Mesenchymal stem cell (in vitro differentiated cells and primary cell): Measurements from ENCODE around the gene ASXL1.

ENCODE experiments used
- DNase-seq: peaks from one replicate; pipeline ENCODE4 v3.0.0-alpha.2; 2013
- H2AFZ ChIP-seq: one replicate; pipeline ENCODE4 v1.6.1; 2013; ENCODE audit warnings: low read depth, mild to moderate bottlenecking, control low read depth, inconsistent platforms, low read length, moderate library complexity
- H2AK5ac ChIP-seq: 2 replicates; pipeline ENCODE4 v1.6.1; 2013; ENCODE audit warnings: low read length, moderate library complexity, mild to moderate bottlenecking, inconsistent platforms; ENCODE audit not compliant: severe bottlenecking
- H2BK120ac ChIP-seq: one replicate; pipeline ENCODE4 v1.6.1; 2013; ENCODE audit warnings: low read depth, mild to moderate bottlenecking, inconsistent platforms, low read length, moderate library complexity
- H2BK12ac ChIP-seq, 2 experiments: one replicate each; pipeline ENCODE4 v1.6.1; 2013; ENCODE audit warnings: inconsistent platforms in 2 of 2, low read length in 2 of 2, mild to moderate bottlenecking in 2 of 2, moderate library complexity in 2 of 2, control low read depth in 1 of 2
- H2BK15ac ChIP-seq: one replicate; pipeline ENCODE4 v1.6.1; 2013; ENCODE audit warnings: mild to moderate bottlenecking, low read depth, inconsistent platforms; ENCODE audit not compliant: poor library complexity, severe bottlenecking
- H2BK5ac ChIP-seq: 2 replicates; pipeline ENCODE4 v1.6.1; 2013; ENCODE audit warnings: low read depth, mild to moderate bottlenecking, low read length, control low read depth, inconsistent platforms; ENCODE audit not compliant: poor library complexity, severe bottlenecking
- H3K14ac ChIP-seq, 2 experiments: one replicate each; pipeline ENCODE4 v1.6.1; 2013; ENCODE audit warnings: inconsistent platforms in 2 of 2, low read length in 2 of 2, control low read depth in 1 of 2, mild to moderate bottlenecking in 1 of 2, moderate library complexity in 1 of 2
- H3K18ac ChIP-seq, 2 experiments: one replicate each; pipeline ENCODE4 v1.6.1; 2013; ENCODE audit warnings: inconsistent platforms in 2 of 2, low read length in 2 of 2, control low read depth in 1 of 2, low read depth in 1 of 2, mild to moderate bottlenecking in 1 of 2
- H3K23ac ChIP-seq, 2 experiments: one replicate each; pipeline ENCODE4 v1.6.1; 2013; ENCODE audit warnings: inconsistent platforms in 2 of 2, low read length in 2 of 2, mild to moderate bottlenecking in 2 of 2, moderate library complexity in 2 of 2, control low read depth in 1 of 2
- H3K27ac ChIP-seq: 2 replicates; pipeline ENCODE4 v1.5.1; 2013; ENCODE audit warnings: mild to moderate bottlenecking, moderate library complexity, low read length, control low read depth, inconsistent platforms; ENCODE audit not compliant: poor library complexity, severe bottlenecking
- H3K27me3 ChIP-seq, 2 experiments: 2 replicates each; pipeline versions ENCODE4 v1.6.1 to v1.7.0; 2013; ENCODE audit warnings: low read length in 2 of 2, mild to moderate bottlenecking in 2 of 2, moderate library complexity in 2 of 2, control low read depth in 1 of 2, inconsistent platforms in 1 of 2; ENCODE audit not compliant: control insufficient read depth in 1 of 2, insufficient read depth in 1 of 2
- H3K36me3 ChIP-seq, 2 experiments: 2 replicates each; pipeline versions ENCODE4 v1.6.1 to v1.7.0; 2013; ENCODE audit warnings: low read length in 2 of 2, control low read depth in 1 of 2, inconsistent platforms in 1 of 2, low read depth in 1 of 2, mild to moderate bottlenecking in 1 of 2; ENCODE audit not compliant: insufficient read depth in 2 of 2, control insufficient read depth in 1 of 2
- H3K4ac ChIP-seq, 2 experiments: one replicate each; pipeline ENCODE4 v1.6.1; 2013; ENCODE audit warnings: inconsistent platforms in 2 of 2, low read length in 2 of 2, mild to moderate bottlenecking in 2 of 2, moderate library complexity in 2 of 2, control low read depth in 1 of 2, low read depth in 1 of 2
- H3K4me1 ChIP-seq: 2 replicates; pipeline ENCODE4 v1.6.1; 2013; ENCODE audit warnings: low read depth, low read length, control low read depth; ENCODE audit not compliant: control insufficient read depth, insufficient read depth
- H3K4me2 ChIP-seq: 2 replicates; pipeline ENCODE4 v1.6.1; 2013; ENCODE audit warnings: low read length, mild to moderate bottlenecking, inconsistent platforms; ENCODE audit not compliant: poor library complexity, severe bottlenecking
- H3K4me3 ChIP-seq, 2 experiments: 2 replicates each; pipeline versions ENCODE4 v1.5.1 to v1.7.0; 2013; ENCODE audit warnings: low read length in 2 of 2, mild to moderate bottlenecking in 2 of 2, control low read depth in 1 of 2, low read depth in 1 of 2; ENCODE audit not compliant: insufficient read depth in 1 of 2
- H3K79me1 ChIP-seq: replicated peaks from 2 replicates; pipeline ENCODE4 v1.6.1; 2013; ENCODE audit warnings: mild to moderate bottlenecking, control low read depth, low read length, inconsistent platforms; ENCODE audit not compliant: poor library complexity, severe bottlenecking
- H3K9ac ChIP-seq: 2 replicates; pipeline ENCODE4 v1.7.0; 2013; ENCODE audit warnings: mild to moderate bottlenecking, low read length, moderate library complexity
- H3K9me3 ChIP-seq: 2 replicates; pipeline ENCODE4 v1.7.0; 2013; ENCODE audit warnings: mild to moderate bottlenecking, low read length; ENCODE audit not compliant: control insufficient read depth
- H4K8ac ChIP-seq: one replicate; pipeline ENCODE4 v1.6.1; 2013; ENCODE audit warnings: inconsistent platforms, mild to moderate bottlenecking, low read length, moderate library complexity
- H4K91ac ChIP-seq: one replicate; pipeline ENCODE4 v1.6.1; 2013; ENCODE audit warnings: mild to moderate bottlenecking, low read length, inconsistent platforms
- WGBS: methylation state at CpG from one replicate; pipeline ENCODE4 v1.1.7; 2013; ENCODE audit warnings: mixed read lengths; 5-methylcytosine and 5-hydroxymethylcytosine counted together

ASXL1 gene

GRCh38 chr20:32474717-32474966 lies 116.5 kb downstream of the ASXL1 start:
- peak overlapping the region; percentile 85 for H4K91ac ChIP-seq
- H3K18ac ChIP-seq: peak overlapping the region; percentile 74 to 99
- peak overlapping the region; percentile 40 to 80 for H3K4me3 ChIP-seq
- no peaks in the 10 kb centered on the region for H3K79me1 ChIP-seq
- no peak overlapping the region for H2BK15ac ChIP-seq
- peak overlapping the region; percentile 90 for H2AK5ac ChIP-seq
- H2AFZ ChIP-seq: no peak overlapping the region
- peaks cover 85% of the 10 kb centered on the region for H3K4me1 ChIP-seq
- peak overlapping the region in 1 of 2 experiments; percentile 70 for H3K23ac ChIP-seq
- H3K27me3 ChIP-seq: no peaks in the 10 kb centered on the region
- peak overlapping the region; percentile 78 for H2BK5ac ChIP-seq
- no peaks in the 10 kb centered on the region for H3K9me3 ChIP-seq
- peak overlapping the region; percentile 97 for H3K27ac ChIP-seq
- peak overlapping the region; percentile 86 for H3K9ac ChIP-seq
- H3K14ac ChIP-seq: peak overlapping the region in 1 of 2 experiments; percentile 98
- peak overlapping the region; percentile 82 to 96 for H3K4ac ChIP-seq
- WGBS: 10% methylated on average over 8 of the region's 8 CpGs
- H2BK120ac ChIP-seq: peak overlapping the region; percentile 90
- H3K36me3 ChIP-seq: peaks cover 11 to 52% of the 10 kb centered on the region in 2 experiments
- peak overlapping the region; percentile 74 for H3K4me2 ChIP-seq
- DNase-seq: peak; percentile 22
- peak overlapping the region; percentile 88 to 95 for H2BK12ac ChIP-seq
- peak overlapping the region; percentile 80 for H4K8ac ChIP-seq

- WGBS: 2% methylated on average over 27 of the region's 28 CpGs
- H3K4me2 ChIP-seq: peak overlapping the region; percentile 74
These were observed 117.1 kb downstream of the ASXL1 start for GRCh38 chr20:32474967-32475811.

GRCh38 chr20:32476684-32477593 lies 118.8 kb downstream of the ASXL1 start:
- Histone ChIP-seq H3K9me3 (no peaks in the 10 kb centered on the region), H3K9ac (peak overlapping the region; percentile 86), H2BK15ac (no peak overlapping the region), H3K23ac (no peak overlapping the region), H2AK5ac (peak overlapping the region; percentile 57), H3K27me3 (no peaks in the 10 kb centered on the region), H2AFZ (no peak overlapping the region), H3K18ac (peak overlapping the region; percentile 20 to 91), H2BK5ac (no peak overlapping the region), H3K14ac (peak overlapping the region in 1 of 2 experiments; percentile 84), H2BK120ac (no peak overlapping the region), H3K79me1 (no peaks in the 10 kb centered on the region), H3K4me3 (no peak overlapping the region), H4K91ac (no peak overlapping the region), H3K4ac (peak overlapping the region in 1 of 2 experiments; percentile 75), H3K4me2 (no peak overlapping the region), H2BK12ac (peak overlapping the region; percentile 26 to 44), H4K8ac (peak overlapping the region; percentile 13), H3K36me3 (peaks cover 5 to 34% of the 10 kb centered on the region in 2 experiments), H3K27ac (peak overlapping the region; percentile 97), H3K4me1 (peaks cover 81% of the 10 kb centered on the region)
- 89% methylated on average over 22 of the region's 22 CpGs for WGBS
- no peak for DNase-seq

More at GRCh38 chr20:32474967-32475811, 117.1 kb downstream of the ASXL1 start:
- Histone ChIP-seq H2BK5ac (peak overlapping the region; percentile 79), H3K79me1 (no peaks in the 10 kb centered on the region), H3K4ac (peak overlapping the region; percentile 82 to 96), H2AK5ac (peak overlapping the region; percentile 90), H3K27me3 (no peaks in the 10 kb centered on the region), H3K27ac (peak overlapping the region; percentile 97), H4K91ac (peak overlapping the region; percentile 85), H2BK12ac (peak overlapping the region; percentile 88 to 95), H3K23ac (peak overlapping the region in 1 of 2 experiments; percentile 70), H3K4me1 (peaks cover 85% of the 10 kb centered on the region), H3K18ac (peak overlapping the region; percentile 74 to 99), H2BK120ac (peak overlapping the region; percentile 94), H3K9me3 (no peaks in the 10 kb centered on the region), H3K4me3 (peak overlapping the region; percentile 40 to 80), H2BK15ac (peak overlapping the region; percentile 69), H3K9ac (peak overlapping the region; percentile 86), H2AFZ (no peak overlapping the region), H3K14ac (peak overlapping the region in 1 of 2 experiments; percentile 57), H3K36me3 (peaks cover 11 to 51% of the 10 kb centered on the region in 2 experiments), H4K8ac (peak overlapping the region; percentile 80)
- peak; percentile 95 for DNase-seq
